GM12878 (cell line): ENCODE data around the gene PITPNB. TPM values are rescaled to one million over a fixed set of nuclear protein-coding genes. Genes with fewer than 3 reads are reported as not detected.

ENCODE experiments used
- ATAC-seq: fragments of 200-7000 bp; cut with Tn5 transposase; 3 replicates; pipeline ENCODE4 v1.9.1; 2020; ENCODE audit warnings: mild to moderate bottlenecking, moderate library complexity
- BruUV-seq: library from RNA; stranded (reverse); fragments of 400-500 nt; replicated peaks from 2 replicates; lab custom pipeline; 2021; lab: Mats Ljungman, UMichigan
- CTCF ChIA-PET: fragments of 300-600 bp; sonication (Branson Sonifier 250); formaldehyde crosslinking; extraction: SDS; loops from one replicate; lab custom pipeline; 2021; ENCODE audit warnings: inconsistent platforms; lab: Yijun Ruan, JAX
- POLR2A ChIA-PET: fragments of 350-600 bp; formaldehyde crosslinking; extraction: SDS; loops from one replicate; lab custom pipeline; 2021; ENCODE audit warnings: inconsistent platforms; lab: Charles Lee
- RAD21 ChIA-PET: fragments of 300-600 bp; sonication (Branson Sonifier 250); formaldehyde crosslinking; loops from one replicate; lab custom pipeline; 2023; ENCODE audit warnings: antibody characterized with exemption; ENCODE audit not compliant: unreplicated experiment; lab: Charles Lee
- SMC1A ChIA-PET: fragments of 300-600 bp; sonication (Branson Sonifier 250); formaldehyde crosslinking; loops from one replicate; lab custom pipeline; 2023; ENCODE audit not compliant: unreplicated experiment, uncharacterized antibody; lab: Charles Lee
- DNase-seq: peaks from one replicate; pipeline ENCODE4 v3.0.0-alpha.2; 2011; ENCODE audit warnings: low read depth, low spot score
- FAIRE-seq: peaks from 3 replicates; lab custom pipeline; 2011; peaks lifted over from hg19 to GRCh38; lab: Jason Lieb, UNC
- H2AFZ ChIP-seq: 2 replicates; pipeline ENCODE4 v1.6.0; 2011; ENCODE audit warnings: low read depth, low read length, control low read depth; ENCODE audit not compliant: control insufficient read depth
- H3K27ac ChIP-seq: 2 replicates; pipeline ENCODE4 v1.5.1; 2011; ENCODE audit warnings: control low read depth; ENCODE audit not compliant: control insufficient read depth, insufficient read depth
- H3K27me3 ChIP-seq, 2 experiments: replicated peaks in 1 of 2; 2 replicates each; pipeline versions ENCODE4 v1.6.0 to v1.6.1; 2011; ENCODE audit warnings: low read length in 1 of 2; ENCODE audit not compliant: control insufficient read depth in 2 of 2, insufficient read depth in 2 of 2
- H3K36me3 ChIP-seq, 2 experiments: 2 replicates each; pipeline ENCODE4 v1.5.1; 2011; ENCODE audit warnings: low read length in 1 of 2; ENCODE audit not compliant: control insufficient read depth in 2 of 2, insufficient read depth in 2 of 2
- H3K4me1 ChIP-seq: 2 replicates; pipeline ENCODE4 v1.6.1; 2011; ENCODE audit warnings: mild to moderate bottlenecking, low read length, moderate library complexity, mixed read lengths; ENCODE audit not compliant: control insufficient read depth, insufficient read depth
- H3K4me2 ChIP-seq: 2 replicates; pipeline ENCODE4 v1.6.0; 2011; ENCODE audit warnings: control low read depth; ENCODE audit not compliant: control insufficient read depth, insufficient read depth
- H3K4me3 ChIP-seq: fragments of 200-600 bp; sonication (generic); 2 replicates; pipeline ENCODE4 v1.5.1; 2016
- H3K79me2 ChIP-seq: 2 replicates; pipeline ENCODE4 v1.6.0; 2011; ENCODE audit warnings: low read length; ENCODE audit not compliant: control insufficient read depth, insufficient read depth
- H3K9ac ChIP-seq: 2 replicates; pipeline ENCODE4 v1.8.0; 2011; ENCODE audit warnings: low read length, control low read depth, mixed read lengths; ENCODE audit not compliant: control insufficient read depth, insufficient read depth
- H3K9me3 ChIP-seq: replicated peaks from 3 replicates; pipeline ENCODE4 v1.5.1; 2011; ENCODE audit warnings: mild to moderate bottlenecking, low read length; ENCODE audit not compliant: control insufficient read depth, insufficient read depth
- H4K20me1 ChIP-seq: 2 replicates; pipeline ENCODE4 v1.6.0; 2011; ENCODE audit not compliant: control insufficient read depth, insufficient read depth
- CBX5 ChIP-seq: sonication (generic); IDR thresholded peaks from 2 replicates; pipeline ENCODE4 v1.6.1; 2016; ENCODE audit warnings: low read depth, moderate library complexity, mild to moderate bottlenecking, inconsistent platforms
- CHD4 ChIP-seq: fragments of 200-600 bp; sonication (generic); IDR thresholded peaks from 2 replicates; pipeline ENCODE4 v1.6.1; 2016; ENCODE audit warnings: mild to moderate bottlenecking
- HCFC1 ChIP-seq: fragments of 150-350 bp; IDR thresholded peaks from 2 replicates; pipeline ENCODE4 v1.6.1; 2014; ENCODE audit warnings: low read length
- MYC ChIP-seq: IDR thresholded peaks from 2 replicates; pipeline ENCODE4 v1.6.1; 2011; ENCODE audit warnings: mild to moderate bottlenecking, low read length, moderate library complexity, inconsistent platforms; ENCODE audit not compliant: insufficient read depth, insufficient replicate concordance, insufficient read length, severe bottlenecking
- POLR2AphosphoS2 ChIP-seq: IDR thresholded peaks from 2 replicates; pipeline ENCODE4 v1.6.1; 2011; ENCODE audit warnings: low read depth, mild to moderate bottlenecking, low read length, improper control_type of control experiment, moderate library complexity
- ZBTB33 ChIP-seq: fragments of 450-650 bp; IDR thresholded peaks from 2 replicates; pipeline ENCODE4 v1.6.1; 2017; ENCODE audit warnings: mild to moderate bottlenecking
- WGBS: methylation state at CpG from one replicate; pipeline ENCODE4 v1.1.6; 2016; ENCODE audit warnings: low lambda C conversion rate; ENCODE audit not compliant: insufficient replicate concordance, insufficient coverage; ENCODE audit errors: missing lambda C conversion rate; 5-methylcytosine and 5-hydroxymethylcytosine counted together
- in situ Hi-C: fragments of 300-500 bp; cut with MboI; formaldehyde crosslinking; loops from 9 replicates; pipeline ENCODE4 v1.14.3; 2018; ENCODE audit warnings: mixed read lengths
- intact Hi-C: fragments of 100-400 bp; cut with micrococcal nuclease; formaldehyde crosslinking; loops from one replicate; pipeline ENCODE4 v1.14.2; 2022; ENCODE audit not compliant: unreplicated experiment
- polyA plus RNA-seq, 11 experiments: library from polyadenylated mRNA; depleted of rRNA in 4 of 11; unstranded in 6 of 11; stranded (reverse) in 5 of 11; fragments of >200 nt; fragmentation: Nextera tagmentation in 4 of 11; fragmentation: Illumina TruSeq in 1 of 11; extraction: Ambion mirVana in 4 of 11; extraction: Trizol in 1 of 11; gene quantifications; 1 replicate in 1 of 11; 2 replicates in 10 of 11; pipeline versions ENCODE4 v1.2.1 to v1.2.3, GENCODE V29; 2011 to 2016; ENCODE audit warnings: inconsistent platforms in 2 of 11, missing spikeins in 2 of 11, low read depth in 1 of 11
- total RNA-seq, 4 experiments: library from RNA; depleted of rRNA in 3 of 4; stranded (reverse); fragments of >200 nt in 3 of 4; fragmentation: Illumina TruSeq in 1 of 4; extraction: Trizol in 1 of 4; gene quantifications; 2 replicates each; pipeline versions ENCODE4 v1.2.1 to v1.2.3, GENCODE V29; 2013 to 2021

The PITPNB gene
- total and polyA plus RNA-seq, 10 of the 15 experiments (the other 5 are each of a cell fraction or from before 2014, with no cell fraction given), result 19.7 to 116 (median 64.9) TPM

- CTCF ChIA-PET, result no interaction called here
- ATAC-seq, result no peak
- no peak overlapping the region for H3K4me3 ChIP-seq
- BruUV-seq, result no TSS peak
- 49% methylated on average over 15 of the region's 15 CpGs for WGBS
- TF ChIP-seq CBX5, result no peak
- no peaks in the 10 kb centered on the region for H4K20me1 ChIP-seq
- POLR2A ChIA-PET, result interaction anchor here (0.5 kb wide), 1 partner anchor 122 kb away, joined by 3 read pairs; no protein-coding TSS in a partner anchor
- H3K4me1 ChIP-seq, result no peaks in the 10 kb centered on the region
- no peaks in the 10 kb centered on the region for H3K79me2 ChIP-seq
- no peaks in the 10 kb centered on the region for H3K27me3 ChIP-seq
- no peak overlapping the region for H2AFZ ChIP-seq
- H3K36me3 ChIP-seq, result no peaks in the 10 kb centered on the region
- intact Hi-C loops (no loop called here), in situ Hi-C loops (no loop called here)
- H3K9ac ChIP-seq, result no peak overlapping the region
- no peak for FAIRE-seq
- RAD21 ChIA-PET, result no interaction called here
- DNase-seq, result no peak
- no peak overlapping the region for H3K4me2 ChIP-seq
- SMC1A ChIA-PET, result no interaction called here
- no peak overlapping the region for H3K27ac ChIP-seq
- no peaks in the 10 kb centered on the region for H3K9me3 ChIP-seq
Measured at GRCh38 chr22:27966168-27967064, 47.4 kb upstream of the PITPNB start.

- H3K4me3 ChIP-seq, result no peak overlapping the region
- in situ Hi-C loops, result no loop called here
- peaks cover 0 to 1% of the 10 kb centered on the region in 2 experiments; a peak in 1 of 4 replicates for H3K27me3 ChIP-seq
- no peak for FAIRE-seq
- no peaks in the 10 kb centered on the region for H3K36me3 ChIP-seq
- no peaks in the 10 kb centered on the region for H3K4me1 ChIP-seq
- no peaks in the 10 kb centered on the region for H3K79me2 ChIP-seq
- CTCF ChIA-PET, result no interaction called here
- no TSS peak for BruUV-seq
- no peak overlapping the region for H2AFZ ChIP-seq
- no peaks in the 10 kb centered on the region for H3K9me3 ChIP-seq
- no peak overlapping the region for H3K4me2 ChIP-seq
- RAD21 ChIA-PET, result no interaction called here
- WGBS, result 44% methylated on average over 9 of the region's 9 CpGs
- no peak for DNase-seq
- H3K9ac ChIP-seq, result no peak overlapping the region
- no peak overlapping the region for H3K27ac ChIP-seq
- ATAC-seq, result no peak
- SMC1A ChIA-PET, result no interaction called here
- intact Hi-C loops, result no loop called here
- H4K20me1 ChIP-seq, result no peaks in the 10 kb centered on the region
- no peak for TF ChIP-seq MYC
- no peak for TF ChIP-seq ZBTB33
- TF ChIP-seq HCFC1, result no peak
- no peak for TF ChIP-seq CHD4
- no peak for TF ChIP-seq POLR2AphosphoS2
- POLR2A ChIA-PET, result no interaction called here
Measured at GRCh38 chr22:27962268-27963044, 43.4 kb upstream of the PITPNB start.
